NOMO-1 treated with dmso at 0.1 percent for 144 hours (cell line): ENCODE data around the gene TAF6.

Source experiments
- DNase-seq: peaks from one replicate; lab custom pipeline; 2025; ENCODE audit not compliant: unreplicated experiment; lab: John Stamatoyannopoulos, UW

TAF6 gene

DNA sequence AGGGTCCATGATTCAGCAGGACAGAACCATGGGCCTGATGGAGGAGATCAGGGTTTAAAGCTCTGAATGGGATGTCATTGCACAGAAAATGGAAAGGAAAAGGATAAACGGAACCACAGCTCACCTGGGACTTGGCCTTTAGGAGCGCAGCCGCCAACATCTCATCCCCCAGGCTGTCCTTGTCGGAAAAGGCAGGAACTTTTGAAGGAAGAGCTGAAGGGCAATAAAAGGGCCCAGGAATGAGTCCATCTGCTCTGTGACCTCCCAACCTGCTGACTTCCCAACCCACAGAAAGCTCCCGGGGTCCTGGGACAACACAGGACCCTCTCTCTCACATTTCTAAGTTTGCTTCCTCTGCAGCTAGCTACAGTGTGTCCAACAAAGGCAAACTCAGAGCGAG is 43.7 kb downstream of the TAF6 start:
- DNase-seq: no peak

DNA sequence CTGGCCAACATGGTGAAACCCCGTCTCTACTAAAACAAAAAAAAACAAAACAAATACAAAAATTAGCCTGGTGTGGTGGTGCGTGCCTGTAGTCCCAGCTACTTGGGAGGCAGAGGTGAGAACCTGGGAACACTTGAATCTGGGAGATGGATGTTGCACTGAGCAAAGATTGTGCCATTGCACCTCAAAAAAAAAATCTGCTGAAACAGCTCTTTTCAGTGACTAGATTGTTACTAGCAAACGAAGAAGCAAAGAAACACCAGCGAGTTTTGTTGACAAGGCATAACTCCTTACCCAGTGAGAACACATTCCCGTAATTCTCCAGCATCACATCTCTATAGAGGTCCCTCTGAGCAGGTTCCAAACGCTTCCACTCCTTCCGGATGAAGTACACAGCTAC is 44.3 kb downstream of the TAF6 start:
- no peak for DNase-seq

DNA sequence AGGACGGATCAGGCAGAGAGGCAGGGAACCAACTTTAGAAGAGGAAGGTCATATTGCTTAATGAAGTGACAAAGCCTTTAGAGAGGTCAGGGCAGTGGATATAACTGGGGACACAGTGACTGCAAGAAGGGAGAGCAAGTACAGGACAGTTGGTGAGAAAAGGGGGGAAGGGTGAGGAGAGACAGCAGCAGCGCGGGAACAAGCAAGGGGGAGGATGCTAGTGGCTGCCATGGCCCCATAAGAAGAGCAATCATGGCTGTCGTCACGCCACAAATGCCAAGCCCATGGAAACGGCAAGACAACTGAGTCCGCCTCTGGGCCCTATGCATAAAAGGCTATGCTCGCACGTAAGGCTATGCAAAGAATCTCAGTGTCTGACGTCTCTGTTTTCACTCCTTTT is 46.7 kb downstream of the TAF6 start:
- DNase-seq: no peak

DNA sequence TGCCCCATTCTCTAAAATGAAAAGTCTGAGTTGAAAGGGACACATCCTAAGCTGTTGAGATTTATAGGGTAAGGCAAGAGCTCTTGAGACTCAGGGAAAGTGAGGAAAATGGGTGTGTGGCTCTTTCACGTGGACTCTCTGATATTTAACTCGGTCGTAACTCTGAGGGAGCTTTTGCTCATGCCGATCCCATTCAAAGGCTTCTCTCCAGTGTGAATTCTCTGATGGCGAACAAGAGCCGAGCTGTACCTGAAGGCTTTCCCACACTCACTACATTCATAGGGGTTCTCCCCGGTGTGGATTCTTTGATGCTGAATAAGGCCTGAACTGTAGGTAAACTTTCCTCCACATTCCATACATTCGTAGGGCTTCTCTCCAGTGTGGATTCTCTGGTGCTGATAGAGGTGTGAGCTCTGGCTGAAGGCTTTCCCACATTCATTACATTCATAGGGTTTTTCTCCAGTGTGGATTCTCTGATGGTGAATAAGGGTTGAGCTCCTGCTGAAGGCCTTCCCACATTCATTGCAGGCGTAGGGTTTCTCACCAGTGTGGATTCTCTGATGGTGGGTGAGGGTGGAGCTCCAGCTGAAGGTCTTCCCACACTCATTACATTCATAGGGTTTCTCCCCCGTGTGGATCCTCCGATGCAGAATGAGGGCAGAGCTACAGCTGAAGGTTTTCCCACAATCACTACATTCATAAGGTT is 48.0 kb downstream of the TAF6 start:
- DNase-seq: no peak

DNA sequence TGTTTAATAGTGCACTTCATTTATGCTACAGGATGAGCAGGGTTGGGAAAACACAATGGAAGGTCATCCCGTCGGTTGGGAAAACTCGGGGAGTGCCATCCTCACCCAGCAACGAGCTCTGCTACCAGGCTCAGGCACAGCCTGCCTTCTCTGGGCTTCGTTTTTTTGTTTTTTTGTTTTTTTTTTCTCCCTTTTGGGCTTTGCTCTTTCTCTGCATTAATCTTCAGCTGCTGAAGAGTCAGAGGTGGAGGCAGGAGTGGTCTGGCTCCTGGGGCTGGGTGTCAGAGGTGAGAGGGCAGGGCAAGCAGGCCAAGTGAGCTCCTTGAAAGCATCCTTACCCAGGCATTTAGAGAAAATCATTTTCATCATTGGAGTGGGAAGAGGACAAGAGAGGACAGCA is 49.2 kb downstream of the TAF6 start:
- DNase-seq: no peak

DNA sequence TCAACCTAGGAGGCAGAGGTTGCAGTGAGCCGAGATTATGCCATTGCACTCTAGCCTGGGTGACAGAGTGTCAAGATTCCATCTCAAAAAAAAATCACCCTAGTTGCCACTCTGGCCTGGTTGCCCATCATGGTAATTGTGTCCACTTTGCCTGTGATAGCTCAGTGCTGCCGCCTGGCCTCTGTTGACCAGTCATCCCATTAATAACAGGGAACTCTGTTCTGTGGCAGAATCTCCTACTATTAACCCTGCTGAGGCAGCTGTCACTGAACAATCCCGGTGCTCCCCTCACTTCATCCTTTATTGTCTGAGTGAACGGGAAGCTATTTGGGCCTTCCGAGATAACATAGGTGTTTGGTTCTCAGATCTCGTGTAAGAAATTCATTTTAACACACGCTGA is 52.2 kb downstream of the TAF6 start:
- no peak for DNase-seq

- DNase-seq: no peak
These were observed 53.5 kb downstream of the TAF6 start for GRCh38 chr7:100065452-100066186.

DNA sequence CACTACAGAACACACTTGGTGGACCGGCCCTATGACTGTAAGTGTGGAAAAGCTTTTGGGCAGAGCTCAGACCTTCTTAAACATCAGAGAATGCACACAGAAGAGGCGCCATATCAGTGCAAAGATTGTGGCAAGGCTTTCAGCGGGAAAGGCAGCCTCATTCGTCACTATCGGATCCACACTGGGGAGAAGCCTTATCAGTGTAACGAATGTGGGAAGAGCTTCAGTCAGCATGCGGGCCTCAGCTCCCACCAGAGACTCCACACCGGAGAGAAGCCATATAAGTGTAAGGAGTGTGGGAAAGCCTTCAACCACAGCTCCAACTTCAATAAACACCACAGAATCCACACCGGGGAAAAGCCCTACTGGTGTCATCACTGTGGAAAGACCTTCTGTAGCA is 55.0 kb downstream of the TAF6 start:
- DNase-seq: no peak

GRCh38 chr7:100063376-100063775 is 55.8 kb downstream of the TAF6 start:
- no peak for DNase-seq

- DNase-seq: no peak
These were observed 57.5 kb downstream of the TAF6 start for GRCh38 chr7:100061518-100062193.

- DNase-seq: no peak
These were observed 59.9 kb downstream of the TAF6 start for GRCh38 chr7:100059251-100059739.
